Left colon (tissue), 2 donors: ENCODE results near the gene ELK4. TPM values are rescaled to one million over a fixed set of nuclear protein-coding genes. Genes with fewer than 3 reads are reported as not detected.
A peak's percentile ranks its signal among the peaks of the same experiment; 100 is the strongest.

Source experiments
- ATAC-seq: fragments of 200-7000 bp; cut with Tn5 transposase; one replicate; pipeline ENCODE4 v1.9.1; 2020; ENCODE audit warnings: mild to moderate bottlenecking, moderate library complexity
- DNase-seq, 2 donors: peaks; one replicate each; pipeline ENCODE4 v3.0.0-alpha.2; 2020
- intact Hi-C, 2 donors: fragments of 100-400 bp; cut with DNase I in 1 of 2; cut with micrococcal nuclease in 1 of 2; formaldehyde crosslinking; loops; one replicate each; pipeline versions ENCODE4 v1.11.2 to v1.14.0; 2022; cut with DNase I, micrococcal nuclease
- long read RNA-seq: library from polyadenylated mRNA; unstranded; transcript quantifications from one replicate; pipeline ENCODE4 v2.0.0, GENCODE V29; 2021
- total RNA-seq, 2 donors: library from RNA; stranded (reverse); fragmentation: NEBNext Ultra II Directional; extraction: Animal tissue kit (Norgen Biotek cat#: 25700); gene quantifications; one replicate each; pipeline ENCODE4 v1.2.1, GENCODE V29; 2021
- donor health status: DM: no; HTN: no; CAD: no.
- donor health status: DM: yes; HTN: yes; CAD: no.

ELK4 gene
- 10 to 100 TPM; 37.4 to 39.5 TPM for total RNA-seq
- long read RNA-seq, partial matches to known transcripts: 2 of 7 reads
- long read RNA-seq, other reads (novel, unspliced or antisense): 4 of 7 reads

- intact Hi-C loops: loop anchor here in 1 of 2 donors (5.0 kb wide), 1 partner anchor 40 kb away; no protein-coding TSS in a partner anchor
Measured at GRCh38 chr1:205631768-205632668, at the start of gene ELK4. ELK4 (minus strand) TSS chr1:205632011; CDS start chr1:205623882, 8,129 bp downstream.

GRCh38 chr1:205681364-205681763 lies 49.6 kb upstream of the ELK4 start:
- intact Hi-C loops: no loop called here
- ATAC-seq (no peak), DNase-seq (no peak)

More at GRCh38 chr1:205631768-205632668, at the start of gene ELK4:
- DNase-seq: peak; percentile 99 to 100
- ATAC-seq: peak; percentile 93

- ATAC-seq (peak; percentile 61), DNase-seq (peak; percentile 52 to 64)
- intact Hi-C loops: no loop called here
Measured at GRCh38 chr1:205680073-205680851, 48.5 kb upstream of the ELK4 start, which contains the start of gene SLC45A3. SLC45A3 (minus strand) TSS chr1:205680509; CDS start chr1:205664656, 15,853 bp downstream.

- DNase-seq: no peak
- intact Hi-C loops: no loop called here
- peak; percentile 11 for ATAC-seq
Measured at GRCh38 chr1:205678286-205679111, 46.7 kb upstream of the ELK4 start.

GRCh38 chr1:205677167-205677566 lies 45.4 kb upstream of the ELK4 start:
- peak; percentile 32 for ATAC-seq
- intact Hi-C loops: no loop called here
- no peak for DNase-seq

- no peak for ATAC-seq
- no peak for DNase-seq
- intact Hi-C loops: no loop called here
Measured at GRCh38 chr1:205676597-205676996, 44.8 kb upstream of the ELK4 start.

- DNase-seq (peak; percentile 53 to 59), ATAC-seq (peak; percentile 56)
- intact Hi-C loops: no loop called here
Measured at GRCh38 chr1:205676002-205676401, 44.2 kb upstream of the ELK4 start.

- intact Hi-C loops: no loop called here
- no peak for ATAC-seq
Measured at GRCh38 chr1:205675247-205675646, 43.4 kb upstream of the ELK4 start.

GRCh38 chr1:205672970-205673369 lies 41.2 kb upstream of the ELK4 start:
- intact Hi-C loops: no loop called here
- ATAC-seq: peak; percentile 50
- no peak for DNase-seq

More at GRCh38 chr1:205675247-205675646, 43.4 kb upstream of the ELK4 start:
- DNase-seq: no peak

GRCh38 chr1:205672395-205672889 lies 40.6 kb upstream of the ELK4 start:
- DNase-seq: no peak

GRCh38 chr1:205670611-205671430 lies 39.0 kb upstream of the ELK4 start:
- intact Hi-C loops: no loop called here
- ATAC-seq (no peak), DNase-seq (no peak)

More at GRCh38 chr1:205672395-205672889, 40.6 kb upstream of the ELK4 start:
- no peak for ATAC-seq
- intact Hi-C loops: no loop called here

GRCh38 chr1:205670150-205670446 lies 38.3 kb upstream of the ELK4 start:
- DNase-seq (no peak), ATAC-seq (no peak)
- intact Hi-C loops: no loop called here

- ATAC-seq: no peak
- no peak for DNase-seq
- intact Hi-C loops: no loop called here
Measured at GRCh38 chr1:205669341-205670149, 37.7 kb upstream of the ELK4 start.

GRCh38 chr1:205668951-205669340 lies 37.1 kb upstream of the ELK4 start:
- ATAC-seq: no peak
- no peak for DNase-seq
- intact Hi-C loops: no loop called here

- intact Hi-C loops: no loop called here
- ATAC-seq: no peak
- DNase-seq: no peak
Measured at GRCh38 chr1:205667909-205668643, 36.3 kb upstream of the ELK4 start.
